HepG2 (cell line): ENCODE results near the gene MECR. TPM values are rescaled to one million over a fixed set of nuclear protein-coding genes. Genes with fewer than 3 reads are reported as not detected.

Source experiments
- BRCA1 ChIP-seq: sonication (generic); formaldehyde crosslinking; IDR thresholded peaks from 2 replicates; pipeline ENCODE4 v1.4.0; 2020; ENCODE audit warnings: missing genetic modification reagents
- KDM5A ChIP-seq: fragments of 200-600 bp; sonication (generic); IDR thresholded peaks from 2 replicates; pipeline ENCODE4 v1.7.0; 2018; ENCODE audit warnings: antibody characterized with exemption, mild to moderate bottlenecking, low read length, borderline replicate concordance
- MIER2 ChIP-seq: IDR thresholded peaks from 2 replicates; pipeline ENCODE4 v1.6.1; 2016; ENCODE audit warnings: missing biosample characterization, missing genetic modification reagents
- SKI ChIP-seq: fragments of 450-650 bp; IDR thresholded peaks from one replicate; pipeline ENCODE4 v1.6.1; 2018; ENCODE audit warnings: mild to moderate bottlenecking; ENCODE audit not compliant: partially characterized antibody
- SOX6 ChIP-seq, 2 experiments: fragments of 450-650 bp in 1 of 2; sonication (generic) in 1 of 2; formaldehyde crosslinking in 1 of 2; IDR thresholded peaks; 2 replicates each; pipeline versions ENCODE4 v1.4.0 to v1.6.1; 2017 to 2020; ENCODE audit warnings: antibody characterized with exemption in 1 of 2, mild to moderate bottlenecking in 1 of 2, missing genetic modification reagents in 1 of 2
- TEAD2 ChIP-seq: sonication (generic); formaldehyde crosslinking; IDR thresholded peaks from 2 replicates; pipeline ENCODE4 v1.9.0; 2021; ENCODE audit warnings: missing genetic modification reagents
- TRIM24 ChIP-seq: sonication (generic); formaldehyde crosslinking; IDR thresholded peaks from 2 replicates; pipeline ENCODE4 v1.8.0; 2022; ENCODE audit warnings: mild to moderate bottlenecking, missing genetic modification reagents
- ZBTB7A ChIP-seq: sonication (generic); formaldehyde crosslinking; IDR thresholded peaks from 2 replicates; pipeline ENCODE4 v1.8.0; 2022; ENCODE audit warnings: mild to moderate bottlenecking, missing genetic modification reagents
- ZNF337 ChIP-seq: sonication (generic); formaldehyde crosslinking; IDR thresholded peaks from 2 replicates; pipeline ENCODE4 v1.5.1; 2020; ENCODE audit warnings: missing genetic modification reagents, low read depth, mild to moderate bottlenecking, borderline replicate concordance
- ZNF350 ChIP-seq: sonication (generic); formaldehyde crosslinking; IDR thresholded peaks from 2 replicates; pipeline ENCODE4 v1.4.0; 2020; ENCODE audit warnings: mild to moderate bottlenecking, low read depth, missing genetic modification reagents, borderline replicate concordance
- ZNF619 ChIP-seq: sonication (generic); formaldehyde crosslinking; IDR thresholded peaks from 2 replicates; pipeline ENCODE4 v1.4.0; 2020; ENCODE audit warnings: mild to moderate bottlenecking, missing genetic modification reagents
- polyA plus RNA-seq, 8 experiments: library from polyadenylated mRNA; depleted of rRNA in 3 of 8; stranded (reverse) in 7 of 8; unstranded in 1 of 8; fragments of >200 nt; fragmentation: Illumina TruSeq in 4 of 8; extraction: Trizol in 4 of 8; gene quantifications; 2 replicates each; pipeline versions ENCODE4 v1.2.1 to v1.2.3, GENCODE V29; 2011 to 2016; ENCODE audit warnings: low read depth in 4 of 8, missing spikeins in 1 of 8, mixed read lengths in 1 of 8; ENCODE audit not compliant: insufficient read depth in 1 of 8
- total RNA-seq, 5 experiments: library from RNA; depleted of rRNA; stranded (reverse); fragments of >200 nt; fragmentation: Illumina TruSeq; extraction: Trizol; gene quantifications; 2 replicates each; pipeline ENCODE4 v1.2.3, GENCODE V29; 2016; ENCODE audit warnings: low read depth in 1 of 5
- TF ChIP-seq, protein P1 (sequence below): sonication (generic); formaldehyde crosslinking; IDR thresholded peaks from 2 replicates; pipeline ENCODE4 v1.9.0; 2022; ENCODE audit warnings: low read depth, missing genetic modification reagents
- TF ChIP-seq, protein P2 (sequence below): IDR thresholded peaks from 2 replicates; pipeline ENCODE4 v1.6.1; 2012; ENCODE audit warnings: low read depth, low read length, improper control_type of control experiment
- TF ChIP-seq, protein P3 (sequence below): sonication (generic); formaldehyde crosslinking; IDR thresholded peaks from 2 replicates; pipeline ENCODE4 v1.5.1; 2020; ENCODE audit warnings: missing genetic modification reagents, mild to moderate bottlenecking, borderline replicate concordance
- TF ChIP-seq, protein P4 (sequence below): fragments of 450-650 bp; IDR thresholded peaks from 2 replicates; pipeline ENCODE4 v1.6.1; 2016
- TF ChIP-seq, protein P5 (sequence below): IDR thresholded peaks from 2 replicates; pipeline ENCODE4 v1.6.1; 2016
- TF ChIP-seq, protein P6 (sequence below): sonication (generic); formaldehyde crosslinking; conservative IDR thresholded peaks from 2 replicates; pipeline ENCODE4 v1.4.0; 2020; ENCODE audit warnings: missing genetic modification reagents
- TF ChIP-seq, protein P7 (sequence below): sonication (generic); formaldehyde crosslinking; IDR thresholded peaks from 2 replicates; pipeline ENCODE4 v1.8.0; 2022; ENCODE audit warnings: mild to moderate bottlenecking, missing genetic modification reagents, moderate library complexity

The MECR gene
- total and polyA plus RNA-seq, 2 of the 13 experiments (the other 11 are each of a cell fraction or from before 2014, with no cell fraction given) = 18.8 to 24.9 TPM

DNA sequence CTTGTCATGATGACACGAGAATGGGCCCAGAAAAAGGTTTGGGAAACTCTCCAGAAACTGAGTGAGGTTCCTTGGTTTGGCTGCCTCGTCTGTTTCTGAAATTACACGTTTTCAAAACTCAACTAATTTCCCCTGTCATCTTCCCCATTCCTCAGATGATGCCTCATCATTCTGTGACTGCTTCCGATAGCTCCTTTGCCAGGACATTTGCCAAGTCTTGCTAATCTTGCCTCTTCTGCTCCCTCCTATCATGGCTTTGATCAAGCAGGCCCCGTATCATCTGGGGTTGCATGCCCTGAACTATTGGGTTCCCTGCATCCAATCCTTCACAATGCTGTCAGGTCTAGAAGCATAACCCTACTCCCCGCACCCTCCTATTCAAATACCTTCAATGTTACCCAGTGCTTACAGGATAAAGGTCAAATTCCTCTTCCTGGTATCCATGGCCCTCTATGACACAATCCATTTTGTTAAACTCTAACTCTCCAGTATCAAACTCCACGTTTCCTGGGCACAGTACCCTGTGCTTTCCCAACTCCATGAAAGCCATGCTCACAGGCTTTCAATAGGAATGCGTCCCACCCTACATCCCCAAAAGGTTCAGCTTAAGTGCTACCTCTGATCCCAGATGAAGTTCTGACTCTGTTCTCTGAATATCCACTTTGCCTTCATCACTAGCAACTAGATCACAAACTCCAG is 84.8 kb downstream of the MECR start (continued):
- TF ChIP-seq, protein P1, sequence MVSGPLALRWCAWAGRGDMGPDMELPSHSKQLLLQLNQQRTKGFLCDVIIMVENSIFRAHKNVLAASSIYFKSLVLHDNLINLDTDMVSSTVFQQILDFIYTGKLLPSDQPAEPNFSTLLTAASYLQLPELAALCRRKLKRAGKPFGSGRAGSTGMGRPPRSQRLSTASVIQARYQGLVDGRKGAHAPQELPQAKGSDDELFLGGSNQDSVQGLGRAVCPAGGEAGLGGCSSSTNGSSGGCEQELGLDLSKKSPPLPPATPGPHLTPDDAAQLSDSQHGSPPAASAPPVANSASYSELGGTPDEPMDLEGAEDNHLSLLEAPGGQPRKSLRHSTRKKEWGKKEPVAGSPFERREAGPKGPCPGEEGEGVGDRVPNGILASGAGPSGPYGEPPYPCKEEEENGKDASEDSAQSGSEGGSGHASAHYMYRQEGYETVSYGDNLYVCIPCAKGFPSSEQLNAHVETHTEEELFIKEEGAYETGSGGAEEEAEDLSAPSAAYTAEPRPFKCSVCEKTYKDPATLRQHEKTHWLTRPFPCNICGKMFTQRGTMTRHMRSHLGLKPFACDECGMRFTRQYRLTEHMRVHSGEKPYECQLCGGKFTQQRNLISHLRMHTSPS = peak; percentile 71
- TF ChIP-seq, protein P2, sequence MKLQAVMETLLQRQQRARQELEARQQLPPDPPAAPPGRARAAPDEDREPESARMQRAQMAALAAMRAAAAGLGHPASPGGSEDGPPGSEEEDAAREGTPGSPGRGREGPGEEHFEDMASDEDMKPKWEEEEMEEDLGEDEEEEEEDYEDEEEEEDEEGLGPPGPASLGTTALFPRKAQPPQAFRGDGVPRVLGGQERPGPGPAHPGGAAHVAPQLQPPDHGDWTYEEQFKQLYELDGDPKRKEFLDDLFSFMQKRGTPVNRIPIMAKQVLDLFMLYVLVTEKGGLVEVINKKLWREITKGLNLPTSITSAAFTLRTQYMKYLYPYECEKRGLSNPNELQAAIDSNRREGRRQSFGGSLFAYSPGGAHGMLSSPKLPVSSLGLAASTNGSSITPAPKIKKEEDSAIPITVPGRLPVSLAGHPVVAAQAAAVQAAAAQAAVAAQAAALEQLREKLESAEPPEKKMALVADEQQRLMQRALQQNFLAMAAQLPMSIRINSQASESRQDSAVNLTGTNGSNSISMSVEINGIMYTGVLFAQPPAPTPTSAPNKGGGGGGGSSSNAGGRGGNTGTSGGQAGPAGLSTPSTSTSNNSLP = peak; percentile 85
- no peak for TF ChIP-seq KDM5A
- TF ChIP-seq MIER2 (CRISPR knock-in tag) = peak; percentile 41; the same call in 1 of the 2 replicates
- TF ChIP-seq ZNF337 = no peak
- no peak for TF ChIP-seq BRCA1
- TF ChIP-seq, protein P3, sequence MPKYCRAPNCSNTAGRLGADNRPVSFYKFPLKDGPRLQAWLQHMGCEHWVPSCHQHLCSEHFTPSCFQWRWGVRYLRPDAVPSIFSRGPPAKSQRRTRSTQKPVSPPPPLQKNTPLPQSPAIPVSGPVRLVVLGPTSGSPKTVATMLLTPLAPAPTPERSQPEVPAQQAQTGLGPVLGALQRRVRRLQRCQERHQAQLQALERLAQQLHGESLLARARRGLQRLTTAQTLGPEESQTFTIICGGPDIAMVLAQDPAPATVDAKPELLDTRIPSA (CRISPR knock-in tag) = no peak
- peak; percentile 28 for TF ChIP-seq SKI
- TF ChIP-seq, protein P4, sequence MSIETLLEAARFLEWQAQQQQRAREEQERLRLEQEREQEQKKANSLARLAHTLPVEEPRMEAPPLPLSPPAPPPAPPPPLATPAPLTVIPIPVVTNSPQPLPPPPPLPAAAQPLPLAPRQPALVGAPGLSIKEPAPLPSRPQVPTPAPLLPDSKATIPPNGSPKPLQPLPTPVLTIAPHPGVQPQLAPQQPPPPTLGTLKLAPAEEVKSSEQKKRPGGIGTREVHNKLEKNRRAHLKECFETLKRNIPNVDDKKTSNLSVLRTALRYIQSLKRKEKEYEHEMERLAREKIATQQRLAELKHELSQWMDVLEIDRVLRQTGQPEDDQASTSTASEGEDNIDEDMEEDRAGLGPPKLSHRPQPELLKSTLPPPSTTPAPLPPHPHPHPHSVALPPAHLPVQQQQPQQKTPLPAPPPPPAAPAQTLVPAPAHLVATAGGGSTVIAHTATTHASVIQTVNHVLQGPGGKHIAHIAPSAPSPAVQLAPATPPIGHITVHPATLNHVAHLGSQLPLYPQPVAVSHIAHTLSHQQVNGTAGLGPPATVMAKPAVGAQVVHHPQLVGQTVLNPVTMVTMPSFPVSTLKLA = peak; percentile 43
- no peak for TF ChIP-seq SOX6 (IDR thresholded peaks at IDR 0.05)
- TF ChIP-seq SOX6 (CRISPR knock-in tag; IDR thresholded peaks at IDR 0.05) = peak; percentile 65
- TF ChIP-seq ZNF350 (CRISPR knock-in tag) = no peak
- TF ChIP-seq TRIM24 (CRISPR knock-in tag) = no peak
- TF ChIP-seq, protein P5, sequence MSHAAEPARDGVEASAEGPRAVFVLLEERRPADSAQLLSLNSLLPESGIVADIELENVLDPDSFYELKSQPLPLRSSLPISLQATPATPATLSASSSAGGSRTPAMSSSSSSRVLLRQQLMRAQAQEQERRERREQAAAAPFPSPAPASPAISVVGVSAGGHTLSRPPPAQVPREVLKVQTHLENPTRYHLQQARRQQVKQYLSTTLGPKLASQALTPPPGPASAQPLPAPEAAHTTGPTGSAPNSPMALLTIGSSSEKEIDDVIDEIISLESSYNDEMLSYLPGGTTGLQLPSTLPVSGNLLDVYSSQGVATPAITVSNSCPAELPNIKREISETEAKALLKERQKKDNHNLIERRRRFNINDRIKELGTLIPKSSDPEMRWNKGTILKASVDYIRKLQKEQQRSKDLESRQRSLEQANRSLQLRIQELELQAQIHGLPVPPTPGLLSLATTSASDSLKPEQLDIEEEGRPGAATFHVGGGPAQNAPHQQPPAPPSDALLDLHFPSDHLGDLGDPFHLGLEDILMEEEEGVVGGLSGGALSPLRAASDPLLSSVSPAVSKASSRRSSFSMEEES (CRISPR knock-in tag) = no peak; the same call in 1 of the 2 replicates
- no peak for TF ChIP-seq ZNF619 (CRISPR knock-in tag)
- TF ChIP-seq, protein P6, sequence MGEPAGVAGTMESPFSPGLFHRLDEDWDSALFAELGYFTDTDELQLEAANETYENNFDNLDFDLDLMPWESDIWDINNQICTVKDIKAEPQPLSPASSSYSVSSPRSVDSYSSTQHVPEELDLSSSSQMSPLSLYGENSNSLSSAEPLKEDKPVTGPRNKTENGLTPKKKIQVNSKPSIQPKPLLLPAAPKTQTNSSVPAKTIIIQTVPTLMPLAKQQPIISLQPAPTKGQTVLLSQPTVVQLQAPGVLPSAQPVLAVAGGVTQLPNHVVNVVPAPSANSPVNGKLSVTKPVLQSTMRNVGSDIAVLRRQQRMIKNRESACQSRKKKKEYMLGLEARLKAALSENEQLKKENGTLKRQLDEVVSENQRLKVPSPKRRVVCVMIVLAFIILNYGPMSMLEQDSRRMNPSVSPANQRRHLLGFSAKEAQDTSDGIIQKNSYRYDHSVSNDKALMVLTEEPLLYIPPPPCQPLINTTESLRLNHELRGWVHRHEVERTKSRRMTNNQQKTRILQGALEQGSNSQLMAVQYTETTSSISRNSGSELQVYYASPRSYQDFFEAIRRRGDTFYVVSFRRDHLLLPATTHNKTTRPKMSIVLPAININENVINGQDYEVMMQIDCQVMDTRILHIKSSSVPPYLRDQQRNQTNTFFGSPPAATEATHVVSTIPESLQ (CRISPR knock-in tag) = no peak
- TF ChIP-seq ZBTB7A = no peak
- no peak for TF ChIP-seq TEAD2 (CRISPR knock-in tag)
- TF ChIP-seq, protein P7, sequence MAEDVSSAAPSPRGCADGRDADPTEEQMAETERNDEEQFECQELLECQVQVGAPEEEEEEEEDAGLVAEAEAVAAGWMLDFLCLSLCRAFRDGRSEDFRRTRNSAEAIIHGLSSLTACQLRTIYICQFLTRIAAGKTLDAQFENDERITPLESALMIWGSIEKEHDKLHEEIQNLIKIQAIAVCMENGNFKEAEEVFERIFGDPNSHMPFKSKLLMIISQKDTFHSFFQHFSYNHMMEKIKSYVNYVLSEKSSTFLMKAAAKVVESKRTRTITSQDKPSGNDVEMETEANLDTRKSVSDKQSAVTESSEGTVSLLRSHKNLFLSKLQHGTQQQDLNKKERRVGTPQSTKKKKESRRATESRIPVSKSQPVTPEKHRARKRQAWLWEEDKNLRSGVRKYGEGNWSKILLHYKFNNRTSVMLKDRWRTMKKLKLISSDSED (CRISPR knock-in tag) = no peak
